Measurements from ENCODE around the gene HCRT. TPM values are rescaled to one million over a fixed set of nuclear protein-coding genes. Genes with fewer than 3 reads are reported as not detected.

The HCRT gene
- not detected in 2 replicates for total RNA-seq

GRCh38 chr17:42184713-42185620 lies at the start of gene HCRT:
TSS of gene HCRT (minus strand) at chr17:42185452. CDS start at chr17:42185365, 87 bp downstream.

GRCh38 chr17:42193969-42194899 lies 9.0 kb upstream of the HCRT start, which contains the start of gene GHDC:
TSS of gene GHDC (minus strand) at chr17:42194494. CDS start at chr17:42193581, 913 bp downstream.

GRCh38 chr17:42180922-42181850 lies 4.1 kb downstream of the HCRT start, which contains the start of gene KCNH4:
TSS of gene KCNH4 (minus strand) at chr17:42181142. CDS start at chr17:42180945, 197 bp downstream.

Other genes starting within 250 kb of the HCRT start
- 40.6 and 42.2 TPM in 2 replicates for gene CNP, start 218.7 kb downstream of the HCRT start, total RNA-seq
- 64.4 and 91.4 TPM in 2 replicates for gene DNAJC7, start 168.0 kb downstream of the HCRT start, total RNA-seq
- gene NKIRAS2, start 165.4 kb downstream of the HCRT start, total RNA-seq = 17.3 and 19.7 TPM in 2 replicates
- 0.22 and 0.37 TPM in 2 replicates for gene C17orf113, start 134.9 kb downstream of the HCRT start, total RNA-seq
- not detected in 2 replicates for gene ZNF385C, start 87.0 kb downstream of the HCRT start, total RNA-seq
- gene DHX58, start 72.7 kb downstream of the HCRT start, total RNA-seq = 10.3 and 17.4 TPM in 2 replicates
- gene KAT2A, start 64.1 kb downstream of the HCRT start, total RNA-seq = 8.7 and 10.7 TPM in 2 replicates
- not detected in 2 replicates for gene HSPB9, start 62.6 kb downstream of the HCRT start, total RNA-seq
- 46.0 and 62.3 TPM in 2 replicates for gene RAB5C, start 30.5 kb downstream of the HCRT start, total RNA-seq
- gene KCNH4, start 4.3 kb downstream of the HCRT start, total RNA-seq = not detected in 2 replicates
- 13.3 and 16.5 TPM in 2 replicates for gene GHDC, start 9.0 kb upstream of the HCRT start, total RNA-seq
- gene STAT5B, start 90.9 kb upstream of the HCRT start, total RNA-seq = 27.8 and 31.9 TPM in 2 replicates
- gene STAT5A, start 103.0 kb upstream of the HCRT start, total RNA-seq = 8.1 and 14.7 TPM in 2 replicates
- 60.8 and 86.4 TPM in 2 replicates for gene STAT3, start 203.0 kb upstream of the HCRT start, total RNA-seq
- gene CAVIN1, start 237.8 kb upstream of the HCRT start, total RNA-seq = 669 and 706 TPM in 2 replicates